Right lobe of liver (tissue), 6 donors: ENCODE measurements around the gene ANK2. TPM values are rescaled to one million over a fixed set of nuclear protein-coding genes. Genes with fewer than 3 reads are reported as not detected.
A peak's percentile ranks its signal among the peaks of the same experiment; 100 is the strongest.

Experiments used
- ATAC-seq, 4 donors: fragments of 200-7000 bp; cut with Tn5 transposase; one replicate each; pipeline ENCODE4 v1.9.1; 2020; ENCODE audit warnings: mild to moderate bottlenecking in 4 of 4, moderate library complexity in 4 of 4
- DNase-seq, 3 donors: peaks; one replicate each; pipeline ENCODE4 v3.0.0-alpha.2; 2020
- H3K27ac ChIP-seq, 3 donors: fragments of 200-600 bp; one replicate each; pipeline ENCODE4 v1.8.0; 2022
- H3K27me3 ChIP-seq, 2 donors: fragments of 200-600 bp; one replicate each; pipeline ENCODE4 v1.8.0; 2022
- H3K36me3 ChIP-seq, 4 donors: fragments of 200-600 bp; sonication (generic) in 1 of 4; one replicate each; pipeline versions ENCODE4 v1.5.1 to v1.8.0; 2017 to 2022; ENCODE audit warnings: control low read depth in 1 of 4
- H3K4me1 ChIP-seq, 4 donors: fragments of 200-600 bp; sonication (generic) in 1 of 4; one replicate each; pipeline versions ENCODE4 v1.5.1 to v1.8.0; 2017 to 2022; ENCODE audit warnings: control low read depth in 1 of 4
- H3K4me3 ChIP-seq, 3 donors: fragments of 200-600 bp; one replicate each; pipeline ENCODE4 v1.8.0; 2022
- H3K9me3 ChIP-seq, 4 donors: fragments of 200-600 bp; sonication (generic) in 1 of 4; one replicate each; pipeline versions ENCODE4 v1.5.1 to v1.8.0; 2017 to 2022; ENCODE audit warnings: control low read depth in 1 of 4
- POLR2A ChIP-seq: fragments of 450-650 bp; IDR thresholded peaks from one replicate; pipeline ENCODE4 v1.6.1; 2017; ENCODE audit warnings: antibody characterized with exemption, mild to moderate bottlenecking
- WGBS: methylation state at CpG from one replicate; pipeline ENCODE4 v1.1.6; 2018; ENCODE audit warnings: low coverage, low lambda C conversion rate; ENCODE audit not compliant: insufficient coverage; ENCODE audit errors: missing lambda C conversion rate; 5-methylcytosine and 5-hydroxymethylcytosine counted together
- intact Hi-C, 2 donors: fragments of 100-400 bp; cut with DNase I; formaldehyde crosslinking; loops; one replicate each; pipeline versions ENCODE4 v1.11.2 to v1.14.1; 2022
- total RNA-seq, 6 experiments: library from RNA; depleted of rRNA in 2 of 6; stranded (reverse); fragments of >200 nt in 2 of 6; fragmentation: NEBNext Ultra II Directional in 3 of 6; extraction: Animal tissue kit (Norgen Biotek cat#: 25700) in 3 of 6; gene quantifications; one replicate each; pipeline versions ENCODE4 v1.1.0 to v1.2.4, GENCODE V29; 2016 to 2023
- TF ChIP-seq, protein P1 (sequence below), 4 donors: fragments of 200-600 bp in 3 of 4; fragments of 450-650 bp in 1 of 4; IDR thresholded peaks; one replicate each; pipeline versions ENCODE4 v1.5.1 to v1.8.0; 2016 to 2022; ENCODE audit warnings: antibody characterized with exemption in 4 of 4, mild to moderate bottlenecking in 2 of 4
- donor health status: DM: no; HTN: yes; CAD: no.
- donor health status: DM: no; HTN: no; CAD: no.
- donor health status: DM: no; HTN: no; CAD: no.
- donor health status: DM: no; HTN: yes; CAD: no.
- donor health status: DM: no; HTN: yes; CAD: no.

The ANK2 gene
- total RNA-seq, 6 experiments from 2014 or later: 0.61 to 1.7 (median 1.1) TPM

DNA sequence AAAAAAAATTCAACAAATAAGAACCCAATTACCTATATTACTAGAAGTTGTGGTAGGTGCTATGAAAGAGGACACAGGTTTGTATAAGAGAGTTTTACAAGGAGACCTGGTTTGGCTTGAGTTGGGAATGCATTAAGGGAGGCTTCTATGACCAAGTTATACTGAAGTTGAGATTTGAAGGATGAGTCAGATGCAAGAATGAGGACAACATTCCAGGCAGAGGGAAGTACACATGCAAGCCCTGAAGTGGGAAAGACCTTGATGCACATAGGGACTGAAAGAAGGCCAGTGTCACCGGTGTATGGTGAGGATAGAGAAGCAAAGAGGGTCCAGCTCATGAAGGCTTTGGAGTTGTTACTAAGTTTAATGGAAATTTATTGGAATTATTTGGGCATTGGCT is 52.2 kb downstream of the ANK2 start:
- Histone ChIP-seq H3K9me3 (no peaks in the 10 kb centered on the region), H3K36me3 (no peaks in the 10 kb centered on the region), H3K27me3 (no peaks in the 10 kb centered on the region), H3K4me1 (no peaks in the 10 kb centered on the region), H3K4me3 (no peak overlapping the region), H3K27ac (no peak overlapping the region)
- WGBS: 50% methylated on average over 1 of the region's 1 CpG
- intact Hi-C loops: no loop called here
- ATAC-seq (no peak), DNase-seq (no peak)
- no peak for TF ChIP-seq POLR2A
- TF ChIP-seq, protein P1, sequence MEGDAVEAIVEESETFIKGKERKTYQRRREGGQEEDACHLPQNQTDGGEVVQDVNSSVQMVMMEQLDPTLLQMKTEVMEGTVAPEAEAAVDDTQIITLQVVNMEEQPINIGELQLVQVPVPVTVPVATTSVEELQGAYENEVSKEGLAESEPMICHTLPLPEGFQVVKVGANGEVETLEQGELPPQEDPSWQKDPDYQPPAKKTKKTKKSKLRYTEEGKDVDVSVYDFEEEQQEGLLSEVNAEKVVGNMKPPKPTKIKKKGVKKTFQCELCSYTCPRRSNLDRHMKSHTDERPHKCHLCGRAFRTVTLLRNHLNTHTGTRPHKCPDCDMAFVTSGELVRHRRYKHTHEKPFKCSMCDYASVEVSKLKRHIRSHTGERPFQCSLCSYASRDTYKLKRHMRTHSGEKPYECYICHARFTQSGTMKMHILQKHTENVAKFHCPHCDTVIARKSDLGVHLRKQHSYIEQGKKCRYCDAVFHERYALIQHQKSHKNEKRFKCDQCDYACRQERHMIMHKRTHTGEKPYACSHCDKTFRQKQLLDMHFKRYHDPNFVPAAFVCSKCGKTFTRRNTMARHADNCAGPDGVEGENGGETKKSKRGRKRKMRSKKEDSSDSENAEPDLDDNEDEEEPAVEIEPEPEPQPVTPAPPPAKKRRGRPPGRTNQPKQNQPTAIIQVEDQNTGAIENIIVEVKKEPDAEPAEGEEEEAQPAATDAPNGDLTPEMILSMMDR (IDR thresholded peaks at IDR 0.05): no peak

DNA sequence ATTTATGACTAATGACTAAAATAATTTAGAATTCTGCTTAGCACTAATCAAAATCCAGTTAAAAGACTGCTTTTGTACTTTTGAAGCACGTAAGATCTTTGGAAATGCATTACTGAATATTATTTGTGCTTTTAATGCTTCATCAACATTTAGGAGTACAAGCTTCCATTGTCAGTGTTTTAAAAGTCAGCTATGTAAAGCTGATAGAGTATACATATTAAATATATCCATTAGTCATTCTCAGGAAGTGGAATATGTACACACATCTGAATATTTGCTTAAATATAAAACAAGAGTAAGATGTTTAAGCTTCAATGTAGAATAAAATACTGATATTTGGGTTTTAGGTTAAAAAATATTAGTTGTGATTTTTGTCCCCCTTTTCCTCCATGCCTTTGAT is 54.1 kb downstream of the ANK2 start:
- Histone ChIP-seq H3K9me3 (no peaks in the 10 kb centered on the region), H3K27ac (no peak overlapping the region), H3K4me3 (no peak overlapping the region), H3K4me1 (no peaks in the 10 kb centered on the region), H3K27me3 (no peaks in the 10 kb centered on the region), H3K36me3 (no peaks in the 10 kb centered on the region)
- intact Hi-C loops: no loop called here
- ATAC-seq (no peak), DNase-seq (no peak)
- WGBS: 52% methylated on average over 1 of the region's 1 CpG
- TF ChIP-seq POLR2A: no peak
- TF ChIP-seq, protein P1 (IDR thresholded peaks at IDR 0.05): no peak

DNA sequence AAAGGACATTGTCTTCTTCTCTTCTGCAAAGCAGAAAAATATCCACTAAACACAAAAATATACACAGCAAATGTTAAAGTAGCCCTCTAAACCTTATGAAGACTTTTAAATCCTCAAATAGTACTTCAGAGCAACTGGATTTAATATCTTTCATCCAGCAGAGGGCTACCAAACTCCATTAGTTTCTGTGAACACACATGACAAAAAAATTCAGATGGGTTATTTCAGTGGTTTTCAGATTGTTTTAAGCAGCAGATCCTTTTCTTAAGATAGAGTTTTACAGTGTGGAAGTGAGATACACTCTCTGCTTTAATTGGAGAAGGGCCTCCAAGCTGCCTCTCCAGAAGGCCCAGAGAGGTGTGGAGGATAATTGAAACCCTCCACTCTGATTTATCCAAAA is 56.7 kb downstream of the ANK2 start:
- no peak overlapping the region for H3K4me3 ChIP-seq
- DNase-seq: no peak
- intact Hi-C loops: no loop called here
- peak; percentile 81 to 86 (median 84) for ATAC-seq
- peaks cover 0 to 11% (median 0%) of the 10 kb centered on the region in 4 donors for H3K4me1 ChIP-seq
- no peaks in the 10 kb centered on the region for H3K36me3 ChIP-seq
- H3K27me3 ChIP-seq: no peaks in the 10 kb centered on the region
- H3K9me3 ChIP-seq: no peaks in the 10 kb centered on the region
- TF ChIP-seq, protein P1 (IDR thresholded peaks at IDR 0.05): peak; percentile 43 to 71 (median 58)
- no peak for TF ChIP-seq POLR2A
- H3K27ac ChIP-seq: no peak overlapping the region

DNA sequence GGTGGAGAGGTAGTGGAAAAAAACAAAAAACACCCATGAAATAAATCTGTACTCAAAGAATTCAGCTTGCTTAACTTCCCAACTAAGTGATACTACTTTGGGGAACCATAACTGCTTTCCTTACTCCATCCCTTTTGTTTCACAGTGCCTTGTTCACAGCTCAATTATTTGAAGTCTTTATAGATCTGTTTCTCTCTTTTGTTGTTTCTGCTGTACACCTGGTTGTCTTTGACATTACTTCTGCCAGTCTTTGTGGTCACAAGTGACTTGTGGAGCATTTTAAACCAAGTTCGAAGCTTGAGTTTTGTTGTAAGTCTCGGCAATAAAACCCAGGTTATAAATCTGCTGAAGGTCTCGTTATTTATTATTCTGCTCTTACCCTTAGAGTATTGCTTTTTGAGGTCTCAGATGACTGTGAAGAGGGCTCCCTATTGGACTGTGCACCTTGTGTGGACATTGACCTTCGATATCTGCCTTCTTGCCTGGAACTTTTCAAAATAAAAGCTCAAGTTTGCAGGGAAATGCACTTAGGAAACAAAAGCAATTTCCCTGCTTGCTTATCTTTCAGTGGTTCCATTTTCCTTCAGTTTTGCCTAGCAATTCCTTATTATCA is 59.8 kb downstream of the ANK2 start:
- no peak for TF ChIP-seq POLR2A
- TF ChIP-seq, protein P1 (IDR thresholded peaks at IDR 0.05): no peak
- H3K4me3 ChIP-seq: no peak overlapping the region
- H3K27me3 ChIP-seq: no peaks in the 10 kb centered on the region
- no peaks in the 10 kb centered on the region for H3K9me3 ChIP-seq
- H3K27ac ChIP-seq: peak overlapping the region; percentile 13 to 70 (median 54)
- WGBS: 18% methylated on average over 4 of the region's 4 CpGs
- DNase-seq (peak in 1 of 3 donors; percentile 56), ATAC-seq (peak; percentile 92 to 97 (median 94))
- intact Hi-C loops: no loop called here
- H3K36me3 ChIP-seq: no peaks in the 10 kb centered on the region
- peaks cover 0 to 11% (median 0%) of the 10 kb centered on the region in 4 donors for H3K4me1 ChIP-seq
